Measurements from ENCODE around the gene MST1.
"Not testable (repeated sequence)": the region's sequence is repeated elsewhere in the genome, so short reads cannot be mapped to it uniquely, and the experiment has no call there.

MST1 gene

GRCh38 chr3:49700453-49701128, 11.3 kb upstream of the MST1 start:
- DNase-seq, result no peak

GRCh38 chr3:49700014-49700413, 10.7 kb upstream of the MST1 start:
- no peak for DNase-seq

GRCh38 chr3:49699281-49699979, 10.2 kb upstream of the MST1 start:
- no peak for DNase-seq

GRCh38 chr3:49695350-49696015, 6.2 kb upstream of the MST1 start:
- not testable (repeated sequence) for DNase-seq

GRCh38 chr3:49694409-49695070, 5.3 kb upstream of the MST1 start:
- DNase-seq, result not testable (repeated sequence)

GRCh38 chr3:49691481-49691880, 2.2 kb upstream of the MST1 start:
- not testable (repeated sequence) for DNase-seq

GRCh38 chr3:49690856-49691255, 1.6 kb upstream of the MST1 start:
- not testable (repeated sequence) for DNase-seq

GRCh38 chr3:49689908-49690624, 792 bp upstream of the MST1 start:
- DNase-seq, result not testable (repeated sequence)

- not testable (repeated sequence) for DNase-seq
Observed at GRCh38 chr3:49688338-49689045, 782 bp downstream of the MST1 start.

- DNase-seq, result not testable (repeated sequence)
Observed at GRCh38 chr3:49687424-49687795, 1.9 kb downstream of the MST1 start.

- not testable (repeated sequence) for DNase-seq
Observed at GRCh38 chr3:49686769-49687423, 2.4 kb downstream of the MST1 start.

GRCh38 chr3:49686346-49686745, 2.9 kb downstream of the MST1 start:
- not testable (repeated sequence) for DNase-seq

- DNase-seq, result not testable (repeated sequence)
Observed at GRCh38 chr3:49685846-49686245, 3.4 kb downstream of the MST1 start.

GRCh38 chr3:49685103-49685502, 4.2 kb downstream of the MST1 start:
- DNase-seq, result not testable (repeated sequence)

- not testable (repeated sequence) for DNase-seq
Observed at GRCh38 chr3:49684453-49684852, 4.8 kb downstream of the MST1 start.

GRCh38 chr3:49683162-49683561, 6.1 kb downstream of the MST1 start:
- no peak for DNase-seq

- no peak for DNase-seq
Observed at GRCh38 chr3:49681543-49681942, 7.7 kb downstream of the MST1 start.

- no peak for DNase-seq
Observed at GRCh38 chr3:49681232-49681522, 8.1 kb downstream of the MST1 start.

- no peak for DNase-seq
Observed at GRCh38 chr3:49680493-49681231, 8.6 kb downstream of the MST1 start.

GRCh38 chr3:49675912-49676311, 13.4 kb downstream of the MST1 start:
- DNase-seq, result no peak

GRCh38 chr3:49674497-49674983, 14.7 kb downstream of the MST1 start:
- DNase-seq, result no peak

Measured in effector CD8-positive, alpha-beta T cell (primary cell).